Activated naive CD4-positive, alpha-beta T cell (primary cell): ENCODE measurements around the gene HLTF.
"Not testable (repeated sequence)": the region's sequence is repeated elsewhere in the genome, so short reads cannot be mapped to it uniquely, and the experiment has no call there.

ENCODE experiments used
- DNase-seq, 4 experiments: peaks; one replicate each; lab custom pipeline; 2025; lab: John Stamatoyannopoulos, UW

HLTF gene, protein sequence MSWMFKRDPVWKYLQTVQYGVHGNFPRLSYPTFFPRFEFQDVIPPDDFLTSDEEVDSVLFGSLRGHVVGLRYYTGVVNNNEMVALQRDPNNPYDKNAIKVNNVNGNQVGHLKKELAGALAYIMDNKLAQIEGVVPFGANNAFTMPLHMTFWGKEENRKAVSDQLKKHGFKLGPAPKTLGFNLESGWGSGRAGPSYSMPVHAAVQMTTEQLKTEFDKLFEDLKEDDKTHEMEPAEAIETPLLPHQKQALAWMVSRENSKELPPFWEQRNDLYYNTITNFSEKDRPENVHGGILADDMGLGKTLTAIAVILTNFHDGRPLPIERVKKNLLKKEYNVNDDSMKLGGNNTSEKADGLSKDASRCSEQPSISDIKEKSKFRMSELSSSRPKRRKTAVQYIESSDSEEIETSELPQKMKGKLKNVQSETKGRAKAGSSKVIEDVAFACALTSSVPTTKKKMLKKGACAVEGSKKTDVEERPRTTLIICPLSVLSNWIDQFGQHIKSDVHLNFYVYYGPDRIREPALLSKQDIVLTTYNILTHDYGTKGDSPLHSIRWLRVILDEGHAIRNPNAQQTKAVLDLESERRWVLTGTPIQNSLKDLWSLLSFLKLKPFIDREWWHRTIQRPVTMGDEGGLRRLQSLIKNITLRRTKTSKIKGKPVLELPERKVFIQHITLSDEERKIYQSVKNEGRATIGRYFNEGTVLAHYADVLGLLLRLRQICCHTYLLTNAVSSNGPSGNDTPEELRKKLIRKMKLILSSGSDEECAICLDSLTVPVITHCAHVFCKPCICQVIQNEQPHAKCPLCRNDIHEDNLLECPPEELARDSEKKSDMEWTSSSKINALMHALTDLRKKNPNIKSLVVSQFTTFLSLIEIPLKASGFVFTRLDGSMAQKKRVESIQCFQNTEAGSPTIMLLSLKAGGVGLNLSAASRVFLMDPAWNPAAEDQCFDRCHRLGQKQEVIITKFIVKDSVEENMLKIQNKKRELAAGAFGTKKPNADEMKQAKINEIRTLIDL

DNA sequence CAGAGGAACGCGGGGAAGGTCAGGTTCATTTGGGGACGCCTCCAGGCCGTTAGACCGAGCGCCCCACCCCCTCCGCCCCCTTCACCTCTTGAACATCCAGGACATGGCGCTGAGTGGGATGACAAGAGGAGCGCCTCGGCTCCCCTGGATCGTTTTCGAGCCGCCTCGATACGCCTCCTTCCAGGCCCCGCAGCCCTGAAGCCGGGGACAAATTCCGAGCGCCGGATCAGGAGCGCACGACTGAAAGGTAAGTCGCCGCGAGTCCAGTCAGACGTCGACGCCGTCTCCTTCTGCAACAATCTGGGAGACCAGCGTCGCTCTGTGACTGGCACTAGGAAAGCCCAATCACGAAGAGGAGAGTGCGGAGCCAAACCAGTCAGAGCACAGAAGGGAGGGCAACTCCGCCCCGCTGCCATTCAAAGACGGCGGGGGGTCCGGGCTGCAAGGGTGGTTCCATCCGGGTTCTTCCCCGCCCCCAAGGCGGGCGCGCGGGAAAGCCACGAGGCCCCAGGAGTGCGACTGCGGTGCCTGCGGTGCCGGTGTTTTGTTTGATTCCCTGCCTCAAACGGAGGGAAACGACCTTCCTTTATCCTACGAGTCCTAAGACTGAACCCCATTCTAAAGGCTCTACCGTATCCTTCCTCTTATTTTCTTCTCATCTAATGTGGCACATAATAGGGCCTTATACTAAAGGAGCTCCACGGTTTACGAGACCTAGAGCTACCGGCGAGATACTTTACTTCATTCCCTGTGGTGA, at the start of gene HLTF:
TSS of gene HLTF (minus strand) at position 302 of the 757 bp plus-strand sequence. CDS start at position 105, 197 bp downstream.
- peak; percentile 67 to 83 (median 79) for DNase-seq

DNA sequence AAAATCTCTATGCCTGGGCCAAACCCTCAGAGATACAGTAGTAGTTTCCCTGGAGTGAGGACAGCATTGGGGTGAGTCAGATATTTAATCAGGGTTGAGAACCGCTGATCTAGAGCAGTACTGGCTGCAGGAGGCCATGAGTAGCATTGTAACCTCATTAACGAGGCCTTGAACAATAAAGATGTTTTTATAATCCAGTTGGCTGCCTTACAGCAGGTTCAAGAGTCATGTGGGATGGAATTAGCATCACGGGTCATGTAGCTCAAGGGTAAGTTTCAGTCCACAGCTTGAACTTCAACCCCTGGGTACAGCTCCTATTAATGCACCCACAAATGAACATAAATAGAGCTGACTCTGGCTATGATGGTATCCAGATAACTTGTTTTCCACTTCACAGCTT, 48.2 kb upstream of the HLTF start:
- DNase-seq: no peak

DNA sequence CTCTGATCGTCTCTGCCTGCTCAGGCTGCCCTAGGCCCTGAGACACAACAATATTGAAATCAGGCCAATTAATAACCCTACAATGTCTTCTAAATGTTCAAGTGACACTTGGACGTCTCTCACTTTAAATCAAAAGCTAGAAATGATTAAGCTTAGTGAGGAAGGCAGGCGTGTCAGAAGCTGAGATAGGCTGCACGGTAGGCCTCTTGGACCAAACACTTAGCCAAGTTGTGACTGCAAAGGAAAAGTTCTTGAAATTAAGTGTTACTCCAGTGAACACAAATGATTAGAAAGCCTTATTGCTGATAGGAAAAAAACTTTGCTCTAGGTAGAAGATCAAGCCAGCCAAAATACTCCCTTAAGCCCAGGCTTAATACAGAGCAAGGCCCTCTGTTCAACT, 45.3 kb upstream of the HLTF start:
- DNase-seq: no peak

DNA sequence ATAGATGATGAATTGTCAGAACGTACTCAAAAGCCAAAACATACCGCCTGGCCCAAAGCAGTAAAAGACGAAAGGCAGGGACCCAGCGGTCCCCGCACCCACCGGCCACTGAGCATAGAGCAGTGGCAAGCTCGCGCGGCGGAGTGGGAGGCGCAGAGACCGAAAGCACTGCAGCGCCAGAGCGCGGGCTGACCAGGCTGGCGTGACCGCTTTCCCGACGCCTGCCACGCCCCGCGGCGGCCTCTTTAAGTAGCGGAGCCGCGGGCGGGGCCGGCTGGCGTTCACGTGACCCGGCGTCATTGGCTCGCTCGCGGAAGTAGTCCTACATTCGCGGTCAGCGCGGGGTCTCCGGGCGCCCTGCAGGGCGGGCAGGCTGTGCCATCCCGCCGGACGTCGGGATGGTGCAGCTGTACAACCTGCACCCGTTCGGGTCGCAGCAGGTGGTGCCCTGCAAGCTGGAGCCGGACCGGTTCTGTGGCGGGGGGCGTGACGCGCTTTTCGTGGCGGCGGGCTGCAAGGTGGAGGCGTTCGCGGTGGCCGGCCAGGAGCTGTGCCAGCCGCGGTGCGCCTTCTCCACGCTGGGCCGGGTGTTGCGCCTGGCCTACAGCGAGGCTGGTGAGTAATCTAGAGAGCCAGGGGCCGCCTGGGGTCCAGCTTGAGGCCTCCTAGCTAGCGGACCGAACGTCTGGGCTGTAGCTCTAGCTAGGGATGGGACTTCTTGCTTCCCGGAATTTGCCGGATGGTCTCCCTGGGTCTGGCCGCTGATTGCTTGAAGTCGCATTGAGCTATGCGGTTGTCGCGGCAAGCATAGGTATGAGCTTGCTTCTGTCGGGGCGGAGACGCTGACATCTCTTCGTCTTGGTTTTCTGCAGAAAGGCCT, 43.2 kb upstream of the HLTF start, which contains the start of gene HPS3:
TSS of gene HPS3 (plus strand) at position 313 of the 880 bp plus-strand sequence. CDS start at position 399, 86 bp downstream.
- DNase-seq: peak; percentile 31 to 66 (median 50)

DNA sequence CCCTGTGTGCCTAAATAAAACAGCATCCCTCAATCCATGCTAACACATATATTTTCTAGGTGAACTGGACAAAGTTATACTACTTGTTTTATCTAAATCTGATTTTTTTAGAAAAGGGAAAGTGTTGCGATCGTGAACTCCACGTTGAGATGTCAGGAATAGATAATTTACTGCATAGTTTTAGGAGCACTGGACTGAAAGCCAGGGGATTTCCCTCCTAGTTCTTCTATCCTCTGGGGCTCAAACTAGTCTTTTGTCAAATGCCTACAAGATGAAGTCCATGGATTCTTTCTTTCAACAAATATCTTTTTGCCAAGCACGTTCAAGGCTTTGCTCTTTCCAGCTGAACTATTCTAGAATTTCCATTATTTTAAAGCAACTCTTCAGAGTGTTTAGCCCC, 42.5 kb upstream of the HLTF start:
- no peak for DNase-seq

DNA sequence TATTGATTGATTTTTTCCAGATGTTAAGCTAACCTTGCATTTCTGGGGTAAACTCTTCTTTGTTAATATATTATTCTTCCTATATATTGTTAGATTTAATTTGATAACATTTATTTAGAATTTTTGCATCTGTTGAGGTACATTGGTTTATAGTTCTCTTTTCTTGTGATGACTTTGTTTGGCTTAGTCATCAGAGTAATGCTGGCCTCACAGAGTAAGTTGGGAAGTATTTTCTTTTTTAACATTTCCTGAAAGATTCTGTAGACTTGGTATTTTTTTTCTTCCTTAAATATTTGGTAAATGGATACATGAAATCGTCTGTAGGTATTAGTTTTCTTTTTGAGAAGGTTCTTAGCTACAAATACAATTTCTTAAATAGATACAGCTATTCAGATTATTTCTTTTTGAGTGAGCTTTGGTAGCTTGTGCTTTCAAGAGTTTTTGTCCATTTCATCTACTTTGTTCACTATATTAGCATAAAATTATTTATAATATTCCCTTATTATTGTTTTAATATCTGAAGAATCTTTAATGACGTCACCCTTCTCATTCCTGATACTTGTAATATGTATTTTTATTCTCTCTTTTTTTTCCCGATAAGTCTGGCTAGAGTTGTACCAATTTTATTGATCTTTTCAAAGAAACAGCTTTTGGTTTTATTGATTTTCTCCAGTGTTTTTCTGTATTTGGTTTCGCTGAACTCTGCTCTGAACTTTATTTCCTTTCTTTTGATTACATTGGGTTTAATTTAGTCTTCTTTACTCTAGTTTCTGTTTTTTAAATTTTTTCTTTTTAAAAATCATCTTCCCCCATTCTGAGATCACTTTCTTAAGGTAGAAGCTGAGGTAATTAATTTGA, 36.6 kb upstream of the HLTF start:
- no peak for DNase-seq

DNA sequence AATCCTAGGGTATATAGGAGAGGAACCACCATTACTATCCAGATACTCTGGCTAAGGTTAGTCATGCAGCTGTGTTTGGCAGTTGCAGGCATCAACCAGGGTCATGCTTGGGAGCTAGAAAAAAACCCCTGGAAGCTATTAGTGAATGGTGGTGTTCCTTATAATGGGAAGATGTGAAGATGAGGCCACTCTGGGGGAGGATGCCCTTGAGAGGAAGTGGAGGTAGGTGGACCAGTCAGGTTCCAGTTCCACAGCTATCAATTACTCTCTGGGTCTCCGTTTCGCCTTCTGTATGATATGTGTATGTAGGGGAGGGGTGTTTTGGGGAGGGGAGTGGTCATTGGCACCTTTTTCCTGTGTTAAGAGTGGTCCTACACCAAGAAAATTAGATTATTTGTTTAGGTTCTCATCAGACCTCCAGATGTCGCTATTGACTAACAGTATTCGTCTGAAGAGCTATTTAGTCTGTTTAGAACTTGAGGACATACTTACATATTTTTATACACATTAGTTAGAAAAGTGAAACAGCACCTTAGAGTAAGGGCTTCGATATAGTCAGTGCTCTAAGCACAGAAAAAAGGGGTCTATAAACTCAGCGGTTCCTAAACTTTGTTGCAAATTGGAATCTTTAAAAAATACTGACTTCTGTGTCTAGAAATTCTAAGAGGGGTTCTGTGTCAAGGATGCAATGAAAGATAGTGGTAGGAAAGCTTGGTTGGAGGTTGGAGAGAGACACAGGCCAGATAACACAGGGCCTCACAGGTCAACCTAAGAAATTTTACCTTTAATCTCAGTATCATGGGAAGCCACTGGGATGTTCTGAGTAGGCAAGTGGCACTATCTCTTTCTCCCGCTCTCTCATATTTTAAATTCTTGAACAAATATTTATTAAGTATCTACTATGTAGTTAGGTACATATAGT, 34.0 kb upstream of the HLTF start:
- no peak for DNase-seq

DNA sequence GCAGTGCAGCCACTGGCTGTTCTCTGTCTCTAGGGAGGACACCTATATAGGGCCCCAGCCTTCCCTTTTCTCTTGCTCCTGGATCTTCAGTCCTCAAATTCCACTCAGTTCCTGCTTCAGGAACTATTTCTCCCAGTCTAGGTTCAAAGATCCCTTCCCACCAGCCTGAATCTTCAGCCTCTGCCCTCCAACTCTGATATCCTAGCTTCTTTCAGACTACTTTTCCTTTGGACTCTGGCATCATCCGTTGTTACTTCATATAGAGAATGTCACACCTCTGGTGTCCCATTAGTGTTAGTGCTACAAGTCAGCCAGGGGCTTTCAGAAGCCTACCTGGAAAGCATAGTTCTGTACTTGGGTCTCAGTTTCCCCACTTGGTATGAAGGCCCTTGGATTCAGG, 33.1 kb upstream of the HLTF start:
- no peak for DNase-seq

DNA sequence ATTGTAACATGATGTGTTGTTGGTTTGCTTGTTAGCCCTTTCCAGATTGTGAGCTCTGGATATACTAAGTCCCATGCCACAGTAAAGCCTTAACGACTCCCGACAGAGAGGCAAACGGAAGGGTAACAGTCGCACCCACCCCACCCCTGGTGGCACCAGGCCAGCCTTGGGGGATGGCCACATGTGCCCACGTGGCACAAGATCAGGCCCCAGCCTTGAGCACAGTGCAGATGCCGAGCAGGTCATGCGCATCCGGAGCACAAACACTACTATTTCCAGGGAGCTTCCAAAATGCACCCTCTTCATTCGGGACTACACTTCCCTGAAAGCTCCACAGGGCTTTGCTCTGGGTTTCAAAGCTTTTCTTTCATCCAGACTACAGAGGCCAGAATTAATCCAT, 32.4 kb upstream of the HLTF start:
- no peak for DNase-seq

DNA sequence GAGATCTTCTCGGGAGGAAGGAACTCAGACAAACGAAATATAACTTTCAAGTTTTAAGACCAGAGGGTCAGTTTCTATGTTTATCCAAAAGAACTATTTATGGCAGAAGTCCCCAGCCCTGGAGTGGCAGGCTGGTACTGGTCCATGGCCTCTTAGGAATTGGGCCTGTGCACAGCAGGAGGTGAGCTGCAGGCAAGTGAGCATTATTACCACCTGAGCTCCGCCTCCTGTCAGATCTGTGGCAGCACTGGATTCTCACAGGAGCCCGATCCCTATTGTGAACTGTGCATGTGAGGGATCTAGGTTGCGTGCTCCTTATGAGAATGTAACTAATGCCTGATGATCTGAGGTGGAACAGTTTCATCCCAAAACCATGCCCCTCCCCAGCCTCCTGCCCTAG, 28.8 kb upstream of the HLTF start:
- DNase-seq: no peak

DNA sequence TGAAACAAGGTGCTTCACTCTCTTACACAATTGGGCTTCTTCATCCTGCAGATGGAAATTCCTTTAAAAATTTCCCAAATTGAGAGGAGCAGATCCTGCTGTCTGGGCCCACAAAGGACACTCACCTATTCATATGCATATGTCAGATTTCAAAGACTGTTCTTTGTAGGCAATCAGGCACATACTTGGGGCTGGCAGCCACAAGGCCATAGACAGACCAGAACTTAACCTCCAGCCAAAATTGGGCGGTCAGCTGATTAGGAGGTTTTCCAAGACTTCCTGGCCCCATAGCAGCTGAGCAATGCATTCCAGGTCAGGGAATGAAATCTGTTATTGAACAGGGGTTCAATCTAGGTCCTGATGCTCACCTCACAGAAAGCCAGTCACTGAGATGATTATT, 28.1 kb upstream of the HLTF start:
- no peak for DNase-seq

DNA sequence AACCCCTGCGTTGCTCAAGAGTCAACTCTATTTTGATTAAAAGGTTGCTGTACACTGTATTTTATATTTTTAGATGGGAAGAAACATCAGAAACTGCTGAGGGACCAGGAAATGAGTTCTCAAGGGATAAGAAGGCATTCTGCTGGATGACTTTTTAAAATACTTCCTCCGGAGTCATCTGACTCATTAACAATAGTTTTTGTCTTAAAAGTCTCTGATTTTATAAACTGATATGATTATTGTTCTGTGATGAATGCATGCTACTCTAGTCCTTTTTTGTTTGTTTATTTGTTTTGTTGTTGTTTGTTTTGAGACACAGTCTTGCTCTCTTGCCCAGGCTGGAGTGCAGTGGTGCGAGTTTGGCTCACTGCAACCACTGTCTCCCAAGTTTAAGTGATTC, 18.2 kb upstream of the HLTF start:
- no peak for DNase-seq

DNA sequence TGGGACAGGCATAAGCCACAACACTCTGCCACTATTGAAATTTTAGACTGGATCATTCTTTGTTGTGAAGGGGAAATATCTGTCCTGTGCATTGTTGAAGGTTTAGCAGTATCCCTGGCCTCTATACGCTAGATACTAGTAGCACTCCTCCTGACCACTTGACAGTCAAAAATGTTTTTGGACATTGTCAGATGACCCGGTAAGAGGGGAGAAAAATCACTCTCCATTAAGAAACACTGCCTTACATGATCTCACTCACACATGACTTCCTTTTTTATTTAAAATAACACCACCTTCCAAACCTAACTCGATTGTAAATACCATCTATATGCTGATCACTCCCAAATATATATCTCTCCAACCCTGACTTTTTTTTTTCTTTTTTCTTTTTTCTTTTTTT, 15.3 kb upstream of the HLTF start:
- DNase-seq: no peak

DNA sequence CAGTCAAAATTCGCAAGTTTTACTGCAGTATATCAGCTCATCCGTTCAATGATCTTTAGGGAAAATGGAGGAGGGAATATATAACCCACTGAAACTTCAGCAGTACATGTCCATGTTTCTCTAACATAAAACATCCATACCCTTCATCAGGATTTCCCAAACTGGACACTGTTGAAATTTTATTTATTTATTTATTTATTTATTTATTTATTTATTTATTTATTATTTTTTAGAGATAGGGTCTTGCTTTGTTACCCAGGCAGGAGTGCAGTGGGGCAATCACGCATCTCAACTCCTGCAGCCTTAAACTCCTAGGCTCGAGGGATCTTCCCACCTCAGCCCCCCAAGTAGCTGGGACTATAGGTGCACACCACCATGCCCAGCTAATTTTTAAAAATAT, 14.8 kb upstream of the HLTF start:
- no peak for DNase-seq

DNA sequence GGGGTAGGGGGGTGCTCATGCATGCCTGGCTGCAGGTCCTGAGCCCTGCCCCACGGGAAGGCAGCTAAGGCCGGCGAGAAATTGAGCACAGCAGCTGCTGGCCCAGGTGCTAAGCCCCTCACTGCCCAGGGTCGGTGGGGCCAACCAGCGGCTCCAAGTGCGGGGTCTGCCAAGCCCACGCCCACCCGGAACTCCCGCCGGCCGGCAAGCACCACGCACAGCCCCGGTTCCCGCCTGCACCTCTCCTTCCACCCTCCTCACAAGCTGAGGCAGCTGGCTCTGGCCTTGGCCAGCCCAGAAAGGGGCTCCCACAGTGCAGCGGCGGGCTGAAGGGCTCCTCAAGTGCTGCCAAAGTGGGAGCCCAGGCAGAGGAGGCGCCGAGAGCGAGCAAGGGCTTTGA, 11.7 kb upstream of the HLTF start:
- DNase-seq: not testable (repeated sequence)

DNA sequence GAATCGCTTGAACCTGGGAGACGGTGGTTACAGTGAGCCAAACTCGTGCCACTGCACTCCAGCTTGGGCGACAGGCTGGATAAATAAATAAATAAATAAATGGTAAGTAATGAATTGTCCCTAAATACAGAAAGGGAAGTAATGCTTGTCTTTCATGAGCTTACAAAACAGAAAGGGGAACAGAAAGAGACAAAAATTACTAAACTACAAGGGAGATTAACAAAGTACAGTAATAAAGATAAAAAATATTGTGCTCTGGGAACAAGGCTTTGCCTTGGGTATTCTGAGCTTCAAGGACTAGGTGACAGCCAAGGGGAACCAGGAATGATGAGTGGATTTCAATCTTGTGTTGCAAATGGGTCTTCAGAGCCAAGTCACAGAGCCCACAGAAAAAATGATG, 9.2 kb upstream of the HLTF start:
- no peak for DNase-seq

DNA sequence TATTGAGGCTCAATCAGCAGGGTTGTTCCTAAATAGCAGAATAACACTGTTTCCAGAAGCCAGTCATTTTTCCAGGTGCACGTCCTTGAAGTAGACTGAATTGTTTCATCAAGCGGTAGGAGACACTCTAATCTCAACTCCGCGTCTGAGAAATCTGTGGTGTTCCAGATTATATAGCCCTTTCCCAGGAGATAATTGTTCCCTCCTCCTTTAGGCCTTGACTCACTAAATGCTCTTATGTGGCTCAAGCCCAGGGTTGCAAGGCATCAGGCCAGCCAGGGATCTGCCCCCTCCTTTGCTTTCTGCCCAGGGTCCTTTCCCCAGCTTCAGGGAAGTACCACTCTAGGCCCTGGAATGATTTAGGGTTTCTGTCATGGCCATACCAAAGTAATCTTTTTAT, 5.7 kb upstream of the HLTF start:
- DNase-seq: no peak

DNA sequence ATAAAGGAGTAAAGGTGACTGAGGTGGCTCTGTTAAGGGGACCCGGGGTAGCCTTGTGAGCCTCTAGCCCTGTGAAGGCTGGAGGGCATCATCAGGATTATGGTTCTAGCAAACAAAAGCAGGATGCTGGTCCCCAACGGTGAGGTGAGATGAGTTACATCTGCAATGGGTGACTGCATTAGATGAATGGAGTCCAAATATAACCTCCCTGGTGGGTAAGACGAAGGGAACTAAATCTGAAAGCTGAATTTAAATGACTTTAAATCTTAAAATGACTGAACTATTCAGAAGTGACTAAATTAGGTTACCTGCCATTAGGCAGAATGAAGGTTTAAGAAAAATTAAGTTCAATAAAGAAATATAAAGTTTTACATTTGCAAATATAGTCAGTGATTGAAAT, 4.6 kb upstream of the HLTF start:
- DNase-seq: no peak

DNA sequence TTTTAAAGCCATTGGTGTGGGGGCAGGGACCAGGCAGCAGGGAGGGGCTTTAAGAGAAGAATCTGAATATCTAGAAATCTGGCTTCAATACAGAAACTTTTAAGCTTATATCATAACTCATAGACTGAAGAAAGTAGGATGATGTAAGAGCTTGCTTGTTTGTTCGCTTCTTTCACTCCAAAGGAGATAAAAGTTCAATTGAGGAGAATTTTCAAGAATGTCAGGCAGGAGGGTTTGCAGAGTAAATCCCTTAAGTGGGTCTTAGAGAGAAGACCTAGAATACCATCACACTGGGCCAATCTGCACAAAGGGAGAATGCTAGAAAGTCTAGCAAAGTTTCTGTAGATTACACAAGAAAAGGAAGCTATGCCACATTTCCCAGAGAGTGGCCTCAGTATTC, 4.1 kb upstream of the HLTF start:
- no peak for DNase-seq
